K562 (cell line): ENCODE measurements around the gene BPHL. TPM values are rescaled to one million over a fixed set of nuclear protein-coding genes. Genes with fewer than 3 reads are reported as not detected.

Source experiments
- CBFA2T3 ChIP-seq: fragments of 450-650 bp; IDR thresholded peaks from 2 replicates; pipeline ENCODE4 v1.6.1; 2017
- POLR2AphosphoS5 ChIP-seq: IDR thresholded peaks from 2 replicates; pipeline ENCODE4 v1.6.1; 2011; ENCODE audit warnings: mild to moderate bottlenecking, low read depth, low read length, moderate library complexity; ENCODE audit not compliant: control insufficient read depth, insufficient read depth
- ZNF282 ChIP-seq: sonication (generic); formaldehyde crosslinking; IDR thresholded peaks from 2 replicates; pipeline ENCODE4 v1.8.1; 2023; ENCODE audit warnings: missing genetic modification reagents
- polyA plus RNA-seq, 8 experiments: library from polyadenylated mRNA; depleted of rRNA in 4 of 8; stranded (reverse) in 5 of 8; unstranded in 3 of 8; fragments of >200 nt; fragmentation: Nextera tagmentation in 2 of 8; fragmentation: Illumina TruSeq in 1 of 8; extraction: Ambion mirVana in 2 of 8; extraction: Trizol in 1 of 8; gene quantifications; 2 replicates each; pipeline versions ENCODE4 v1.2.1 to v1.2.3, GENCODE V29; 2011 to 2014; ENCODE audit warnings: inconsistent platforms in 1 of 8, missing spikeins in 1 of 8
- total RNA-seq, 7 experiments: library from RNA; depleted of rRNA in 6 of 7; stranded (reverse); fragments of >200 nt in 6 of 7; fragmentation: Illumina TruSeq in 2 of 7; extraction: Trizol in 2 of 7; gene quantifications; 2 replicates each; pipeline versions ENCODE4 v1.2.1 to v1.2.3, GENCODE V29; 2011 to 2021; ENCODE audit warnings: low replicate concordance in 1 of 7
- TF ChIP-seq, protein P1 (sequence below): sonication (generic); formaldehyde crosslinking; IDR thresholded peaks from 2 replicates; pipeline ENCODE4 v1.8.0; 2023; ENCODE audit warnings: mild to moderate bottlenecking, missing genetic modification reagents

Gene BPHL
- total and polyA plus RNA-seq, 9 of the 15 experiments (the other 6 are each of a cell fraction or from before 2014, with no cell fraction given), result 3.5 to 17.4 (median 8.2) TPM

DNA sequence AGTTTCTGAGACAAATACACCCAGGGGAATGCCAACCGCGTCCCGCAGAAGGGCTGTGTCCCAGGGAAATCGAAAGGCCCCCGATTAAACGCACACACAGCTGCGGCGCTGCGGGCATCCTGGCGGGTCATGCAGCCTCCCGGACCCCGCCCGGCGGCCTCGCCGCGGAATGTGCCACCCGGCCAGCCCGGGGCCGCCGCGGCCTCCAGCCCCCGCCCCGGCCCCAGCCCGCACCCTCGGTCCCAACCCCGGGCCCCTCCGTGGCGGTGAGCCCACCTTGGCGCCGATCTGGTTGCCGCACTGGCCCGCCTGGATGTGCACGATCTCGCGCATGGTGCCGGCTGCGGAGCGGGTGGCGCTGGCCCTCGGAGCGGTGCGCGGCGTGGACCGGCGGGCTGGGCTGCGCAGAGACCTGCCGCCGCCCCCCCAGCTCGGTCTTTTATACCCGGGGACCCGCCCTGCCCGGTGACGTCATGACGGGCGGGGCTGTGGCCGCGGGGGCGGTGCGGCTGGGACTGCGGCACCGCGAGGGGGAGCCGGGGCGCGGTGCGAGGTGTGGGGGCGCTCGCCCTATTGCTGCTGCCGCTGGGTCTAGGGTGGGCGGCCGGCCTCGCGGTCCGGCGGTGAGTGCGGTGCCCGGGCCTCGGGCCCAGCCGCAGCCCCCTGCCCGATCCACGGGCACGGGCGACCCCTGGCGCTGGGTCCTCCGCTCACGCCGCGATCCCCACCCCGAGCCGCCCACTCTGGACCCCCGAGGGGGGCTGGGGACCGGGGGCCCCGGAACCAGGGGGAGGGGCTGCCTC lies 38.8 kb downstream of the BPHL start, which contains the start of gene TUBB2A (continued):
- TF ChIP-seq, protein P1, sequence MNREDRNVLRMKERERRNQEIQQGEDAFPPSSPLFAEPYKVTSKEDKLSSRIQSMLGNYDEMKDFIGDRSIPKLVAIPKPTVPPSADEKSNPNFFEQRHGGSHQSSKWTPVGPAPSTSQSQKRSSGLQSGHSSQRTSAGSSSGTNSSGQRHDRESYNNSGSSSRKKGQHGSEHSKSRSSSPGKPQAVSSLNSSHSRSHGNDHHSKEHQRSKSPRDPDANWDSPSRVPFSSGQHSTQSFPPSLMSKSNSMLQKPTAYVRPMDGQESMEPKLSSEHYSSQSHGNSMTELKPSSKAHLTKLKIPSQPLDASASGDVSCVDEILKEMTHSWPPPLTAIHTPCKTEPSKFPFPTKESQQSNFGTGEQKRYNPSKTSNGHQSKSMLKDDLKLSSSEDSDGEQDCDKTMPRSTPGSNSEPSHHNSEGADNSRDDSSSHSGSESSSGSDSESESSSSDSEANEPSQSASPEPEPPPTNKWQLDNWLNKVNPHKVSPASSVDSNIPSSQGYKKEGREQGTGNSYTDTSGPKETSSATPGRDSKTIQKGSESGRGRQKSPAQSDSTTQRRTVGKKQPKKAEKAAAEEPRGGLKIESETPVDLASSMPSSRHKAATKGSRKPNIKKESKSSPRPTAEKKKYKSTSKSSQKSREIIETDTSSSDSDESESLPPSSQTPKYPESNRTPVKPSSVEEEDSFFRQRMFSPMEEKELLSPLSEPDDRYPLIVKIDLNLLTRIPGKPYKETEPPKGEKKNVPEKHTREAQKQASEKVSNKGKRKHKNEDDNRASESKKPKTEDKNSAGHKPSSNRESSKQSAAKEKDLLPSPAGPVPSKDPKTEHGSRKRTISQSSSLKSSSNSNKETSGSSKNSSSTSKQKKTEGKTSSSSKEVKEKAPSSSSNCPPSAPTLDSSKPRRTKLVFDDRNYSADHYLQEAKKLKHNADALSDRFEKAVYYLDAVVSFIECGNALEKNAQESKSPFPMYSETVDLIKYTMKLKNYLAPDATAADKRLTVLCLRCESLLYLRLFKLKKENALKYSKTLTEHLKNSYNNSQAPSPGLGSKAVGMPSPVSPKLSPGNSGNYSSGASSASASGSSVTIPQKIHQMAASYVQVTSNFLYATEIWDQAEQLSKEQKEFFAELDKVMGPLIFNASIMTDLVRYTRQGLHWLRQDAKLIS (CRISPR knock-in tag), result peak; percentile 94
- peak; percentile 95 for TF ChIP-seq POLR2AphosphoS5
- TF ChIP-seq ZNF282 (CRISPR knock-in tag), result 0 out of 2 replicates have a peak, but pooled peaks have one; percentile 80
- 0 out of 2 replicates have a peak, but pooled peaks have one; percentile 5 for TF ChIP-seq CBFA2T3
- TF ChIP-seq, all 486 proteins: peak for 158
